ENCODE data around the gene ABCG1. TPM values are rescaled to one million over a fixed set of nuclear protein-coding genes. Genes with fewer than 3 reads are reported as not detected.

Gene ABCG1
- polyA plus RNA-seq, 2 of the 4 experiments (the other 2 are of a cell fraction) = 2.3 to 5.1 TPM

DNA sequence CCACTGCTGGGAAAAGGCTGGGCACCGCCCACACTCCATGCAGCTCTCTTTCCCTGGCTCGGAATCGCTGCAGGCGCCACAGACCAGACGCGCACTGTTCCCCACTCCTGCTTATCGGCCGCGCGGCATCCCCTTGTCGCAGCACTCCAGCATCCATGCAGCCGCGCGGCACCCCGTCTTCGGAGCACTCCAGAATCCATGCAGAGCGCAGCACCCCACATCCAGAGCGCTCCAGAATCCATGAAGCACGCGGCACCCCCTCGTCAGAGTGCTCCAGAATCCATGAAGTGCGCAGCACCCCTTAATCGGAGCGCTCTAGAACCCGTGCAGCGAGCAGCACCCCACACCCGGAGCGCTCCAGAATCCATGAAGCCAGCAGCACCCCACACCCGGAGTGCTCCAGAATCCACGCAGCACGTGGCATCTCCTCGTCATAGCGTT lies 86.8 kb downstream of the ABCG1 start:
- POLR2A ChIA-PET = no interaction called here
- no peak for FAIRE-seq
- TF ChIP-seq RARB (CRISPR knock-in tag; IDR thresholded peaks at IDR 0.05) (no peak), NR3C1 (IDR thresholded peaks at IDR 0.05) (no peak), FOSB (CRISPR knock-in tag; IDR thresholded peaks at IDR 0.05) (no peak), EP300 (IDR thresholded peaks at IDR 0.05) (no peak), NPAS2 (CRISPR knock-in tag; IDR thresholded peaks at IDR 0.05; ENCODE audit: borderline replicate concordance) (no peak), SREBF2 (IDR thresholded peaks at IDR 0.05) (no peak), ZSCAN20 (CRISPR knock-in tag; IDR thresholded peaks at IDR 0.05) (no peak), ZFP36 (IDR thresholded peaks at IDR 0.05; ENCODE audit: borderline replicate concordance, partially characterized antibody) (no peak)
- TF ChIP-seq, protein P1, sequence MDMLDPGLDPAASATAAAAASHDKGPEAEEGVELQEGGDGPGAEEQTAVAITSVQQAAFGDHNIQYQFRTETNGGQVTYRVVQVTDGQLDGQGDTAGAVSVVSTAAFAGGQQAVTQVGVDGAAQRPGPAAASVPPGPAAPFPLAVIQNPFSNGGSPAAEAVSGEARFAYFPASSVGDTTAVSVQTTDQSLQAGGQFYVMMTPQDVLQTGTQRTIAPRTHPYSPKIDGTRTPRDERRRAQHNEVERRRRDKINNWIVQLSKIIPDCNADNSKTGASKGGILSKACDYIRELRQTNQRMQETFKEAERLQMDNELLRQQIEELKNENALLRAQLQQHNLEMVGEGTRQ (IDR thresholded peaks at IDR 0.05) = no peak
- TF ChIP-seq, protein P2, sequence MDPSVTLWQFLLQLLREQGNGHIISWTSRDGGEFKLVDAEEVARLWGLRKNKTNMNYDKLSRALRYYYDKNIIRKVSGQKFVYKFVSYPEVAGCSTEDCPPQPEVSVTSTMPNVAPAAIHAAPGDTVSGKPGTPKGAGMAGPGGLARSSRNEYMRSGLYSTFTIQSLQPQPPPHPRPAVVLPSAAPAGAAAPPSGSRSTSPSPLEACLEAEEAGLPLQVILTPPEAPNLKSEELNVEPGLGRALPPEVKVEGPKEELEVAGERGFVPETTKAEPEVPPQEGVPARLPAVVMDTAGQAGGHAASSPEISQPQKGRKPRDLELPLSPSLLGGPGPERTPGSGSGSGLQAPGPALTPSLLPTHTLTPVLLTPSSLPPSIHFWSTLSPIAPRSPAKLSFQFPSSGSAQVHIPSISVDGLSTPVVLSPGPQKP (IDR thresholded peaks at IDR 0.05; ENCODE audit: low read depth, low read length) = no peak
- TF ChIP-seq, protein P3, sequence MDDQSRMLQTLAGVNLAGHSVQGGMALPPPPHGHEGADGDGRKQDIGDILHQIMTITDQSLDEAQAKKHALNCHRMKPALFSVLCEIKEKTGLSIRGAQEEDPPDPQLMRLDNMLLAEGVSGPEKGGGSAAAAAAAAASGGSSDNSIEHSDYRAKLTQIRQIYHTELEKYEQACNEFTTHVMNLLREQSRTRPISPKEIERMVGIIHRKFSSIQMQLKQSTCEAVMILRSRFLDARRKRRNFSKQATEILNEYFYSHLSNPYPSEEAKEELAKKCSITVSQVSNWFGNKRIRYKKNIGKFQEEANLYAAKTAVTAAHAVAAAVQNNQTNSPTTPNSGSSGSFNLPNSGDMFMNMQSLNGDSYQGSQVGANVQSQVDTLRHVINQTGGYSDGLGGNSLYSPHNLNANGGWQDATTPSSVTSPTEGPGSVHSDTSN (IDR thresholded peaks at IDR 0.05) = no peak

DNA sequence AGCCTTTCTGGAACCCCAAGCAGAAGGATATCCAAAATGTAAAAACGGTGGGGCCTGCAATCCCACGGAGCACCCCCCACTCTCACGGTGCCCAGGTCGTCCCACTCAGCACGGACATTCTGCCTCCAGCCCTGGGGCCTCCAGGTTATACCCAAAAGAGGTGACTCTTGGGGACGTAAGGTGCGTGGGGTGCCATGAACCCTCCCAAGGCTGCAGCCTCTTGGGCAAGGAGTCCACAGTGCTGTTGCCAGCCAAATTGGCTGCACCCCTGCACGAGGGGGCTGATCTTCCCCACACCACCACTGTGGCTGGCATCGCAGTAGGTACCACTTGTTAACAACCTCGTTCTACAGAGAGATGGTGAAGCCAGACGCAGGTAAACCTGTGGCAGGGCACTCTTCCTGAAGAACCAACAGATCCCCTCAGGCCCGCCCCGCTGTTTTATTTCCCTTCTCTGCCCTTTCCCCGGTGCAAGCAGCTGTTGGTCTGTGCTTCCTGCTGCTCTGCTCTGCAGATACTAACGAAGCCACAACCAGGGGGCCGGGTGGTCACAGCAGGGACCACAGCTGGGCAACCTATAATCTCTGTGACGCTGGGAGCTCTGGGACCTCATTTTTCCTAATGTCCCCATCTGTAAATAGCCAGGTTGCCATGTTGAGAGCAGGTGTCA lies 87.6 kb downstream of the ABCG1 start:
- Histone ChIP-seq H3K4me2 (no peak overlapping the region), H3K27ac (no peak overlapping the region), H3K9me3 (no peaks in the 10 kb centered on the region), H3K4me1 (no peaks in the 10 kb centered on the region), H3K4me3 (no peak overlapping the region)
- POLR2A ChIA-PET = no interaction called here
- ATAC-seq = no peak
- 42% methylated on average over 13 of the region's 17 CpGs for WGBS (ENCODE audit: missing lambda C conversion rate)
- no peak for FAIRE-seq
- TF ChIP-seq JUN (IDR thresholded peaks at IDR 0.05) = no peak
- TF ChIP-seq ZNF302 (CRISPR knock-in tag; IDR thresholded peaks at IDR 0.05) = no peak
- TF ChIP-seq CBX2 (IDR thresholded peaks at IDR 0.05; ENCODE audit: borderline replicate concordance, low read depth) = no peak
- no peak for TF ChIP-seq KDM5A (IDR thresholded peaks at IDR 0.05)
- TF ChIP-seq, protein P4, sequence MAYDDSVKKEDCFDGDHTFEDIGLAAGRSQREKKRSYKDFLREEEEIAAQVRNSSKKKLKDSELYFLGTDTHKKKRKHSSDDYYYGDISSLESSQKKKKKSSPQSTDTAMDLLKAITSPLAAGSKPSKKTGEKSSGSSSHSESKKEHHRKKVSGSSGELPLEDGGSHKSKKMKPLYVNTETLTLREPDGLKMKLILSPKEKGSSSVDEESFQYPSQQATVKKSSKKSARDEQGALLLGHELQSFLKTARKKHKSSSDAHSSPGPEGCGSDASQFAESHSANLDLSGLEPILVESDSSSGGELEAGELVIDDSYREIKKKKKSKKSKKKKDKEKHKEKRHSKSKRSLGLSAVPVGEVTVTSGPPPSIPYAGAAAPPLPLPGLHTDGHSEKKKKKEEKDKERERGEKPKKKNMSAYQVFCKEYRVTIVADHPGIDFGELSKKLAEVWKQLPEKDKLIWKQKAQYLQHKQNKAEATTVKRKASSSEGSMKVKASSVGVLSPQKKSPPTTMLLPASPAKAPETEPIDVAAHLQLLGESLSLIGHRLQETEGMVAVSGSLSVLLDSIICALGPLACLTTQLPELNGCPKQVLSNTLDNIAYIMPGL (CRISPR knock-in tag; IDR thresholded peaks at IDR 0.05; ENCODE audit: borderline replicate concordance) = no peak
- no peak for TF ChIP-seq CHD4 (IDR thresholded peaks at IDR 0.05; ENCODE audit: borderline replicate concordance)
- CTCF ChIA-PET = no interaction called here
- DNase-seq (ENCODE audit: low read depth in 1 of 2, low spot score in 1 of 2) = no peak

More for the DNA sequence above, 86.8 kb downstream of the ABCG1 start:
- DNase-seq (ENCODE audit: low read depth in 1 of 2, low spot score in 1 of 2) (no peak), ATAC-seq (no peak)
- CTCF ChIA-PET = no interaction called here
- 77% methylated on average over 11 of the region's 33 CpGs for WGBS (ENCODE audit: missing lambda C conversion rate)
- Histone ChIP-seq H3K27ac (no peak overlapping the region), H3K9me3 (no peaks in the 10 kb centered on the region), H3K4me2 (no peak overlapping the region), H3K4me3 (no peak overlapping the region), H3K4me1 (no peaks in the 10 kb centered on the region)

DNA sequence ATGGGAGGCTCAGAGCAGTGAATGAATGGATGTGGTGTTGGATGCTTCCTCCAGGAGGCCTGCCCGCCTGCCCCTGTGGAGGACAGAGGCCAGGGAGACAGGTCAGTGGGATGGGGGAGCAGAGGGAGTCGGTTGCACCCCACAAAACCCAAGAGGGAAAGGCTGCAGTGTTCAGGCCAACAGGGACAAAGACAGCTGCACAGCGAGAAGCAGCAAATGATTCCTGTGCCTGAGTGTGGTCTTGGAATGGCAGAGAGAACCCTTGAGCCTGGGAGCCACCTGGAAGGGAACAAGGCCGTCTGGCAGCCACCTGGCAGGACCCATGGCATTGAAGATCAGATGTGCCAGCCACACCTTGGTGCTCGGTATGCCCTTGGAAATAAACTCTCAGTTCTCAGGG lies 88.2 kb downstream of the ABCG1 start:
- no peak for FAIRE-seq
- Histone ChIP-seq H3K4me2 (no peak overlapping the region), H3K9me3 (no peaks in the 10 kb centered on the region), H3K27ac (no peak overlapping the region), H3K4me3 (no peak overlapping the region), H3K4me1 (no peaks in the 10 kb centered on the region)
- DNase-seq (ENCODE audit: low read depth in 1 of 2, low spot score in 1 of 2) = no peak
- no peak for TF ChIP-seq POLR2AphosphoS2 (conservative IDR thresholded peaks at IDR 0.05; ENCODE audit: low read length)
- TF ChIP-seq, protein P1 (IDR thresholded peaks at IDR 0.05) = no peak
- TF ChIP-seq, protein P2 (IDR thresholded peaks at IDR 0.05; ENCODE audit: low read depth, low read length) = no peak
- no peak for TF ChIP-seq EHF (CRISPR knock-in tag; IDR thresholded peaks at IDR 0.05)
- no peak for TF ChIP-seq TP53 (CRISPR knock-in tag; IDR thresholded peaks at IDR 0.05)
- TF ChIP-seq NR3C1 (IDR thresholded peaks at IDR 0.05) = no peak
- ATAC-seq = no peak
- CTCF ChIA-PET = no interaction called here
- 20% methylated on average over 5 of the region's 5 CpGs for WGBS (ENCODE audit: missing lambda C conversion rate)
- POLR2A ChIA-PET = no interaction called here
